Measurements from ENCODE around the gene TNP2. TPM values are rescaled to one million over a fixed set of nuclear protein-coding genes. Genes with fewer than 3 reads are reported as not detected.
A peak's percentile ranks its signal among the peaks of the same experiment; 100 is the strongest.

The TNP2 gene
- total RNA-seq, 1 experiment from 2014 or later, result not detected

DNA sequence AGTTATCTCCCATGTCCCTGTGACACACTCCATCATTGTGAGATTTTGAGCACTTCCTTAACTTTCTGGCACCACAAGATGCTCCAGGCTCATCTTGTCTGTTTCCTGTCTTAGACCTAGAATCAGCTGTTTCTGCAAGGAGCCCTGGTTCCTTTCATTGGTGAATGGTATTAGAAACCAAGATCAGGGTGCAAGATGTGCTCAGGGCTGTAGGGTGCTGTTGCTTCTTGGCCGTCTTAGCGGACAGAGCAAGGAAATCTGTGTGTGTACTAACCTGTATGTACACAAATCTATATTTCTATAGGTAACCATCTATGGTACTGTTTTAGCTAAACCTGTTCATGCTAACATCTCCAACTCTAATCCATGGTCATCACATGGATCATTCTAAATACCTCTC, 20.1 kb upstream of the TNP2 start:
- TF ChIP-seq, protein P1, sequence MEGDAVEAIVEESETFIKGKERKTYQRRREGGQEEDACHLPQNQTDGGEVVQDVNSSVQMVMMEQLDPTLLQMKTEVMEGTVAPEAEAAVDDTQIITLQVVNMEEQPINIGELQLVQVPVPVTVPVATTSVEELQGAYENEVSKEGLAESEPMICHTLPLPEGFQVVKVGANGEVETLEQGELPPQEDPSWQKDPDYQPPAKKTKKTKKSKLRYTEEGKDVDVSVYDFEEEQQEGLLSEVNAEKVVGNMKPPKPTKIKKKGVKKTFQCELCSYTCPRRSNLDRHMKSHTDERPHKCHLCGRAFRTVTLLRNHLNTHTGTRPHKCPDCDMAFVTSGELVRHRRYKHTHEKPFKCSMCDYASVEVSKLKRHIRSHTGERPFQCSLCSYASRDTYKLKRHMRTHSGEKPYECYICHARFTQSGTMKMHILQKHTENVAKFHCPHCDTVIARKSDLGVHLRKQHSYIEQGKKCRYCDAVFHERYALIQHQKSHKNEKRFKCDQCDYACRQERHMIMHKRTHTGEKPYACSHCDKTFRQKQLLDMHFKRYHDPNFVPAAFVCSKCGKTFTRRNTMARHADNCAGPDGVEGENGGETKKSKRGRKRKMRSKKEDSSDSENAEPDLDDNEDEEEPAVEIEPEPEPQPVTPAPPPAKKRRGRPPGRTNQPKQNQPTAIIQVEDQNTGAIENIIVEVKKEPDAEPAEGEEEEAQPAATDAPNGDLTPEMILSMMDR (IDR thresholded peaks at IDR 0.05), result no peak
- no peak for TF ChIP-seq TCF7L2 (IDR thresholded peaks at IDR 0.05; ENCODE audit: low read depth, low read length)
- no peak for TF ChIP-seq POLR2AphosphoS5 (IDR thresholded peaks at IDR 0.05; ENCODE audit: low read depth, low read length)
- TF ChIP-seq, protein P2, sequence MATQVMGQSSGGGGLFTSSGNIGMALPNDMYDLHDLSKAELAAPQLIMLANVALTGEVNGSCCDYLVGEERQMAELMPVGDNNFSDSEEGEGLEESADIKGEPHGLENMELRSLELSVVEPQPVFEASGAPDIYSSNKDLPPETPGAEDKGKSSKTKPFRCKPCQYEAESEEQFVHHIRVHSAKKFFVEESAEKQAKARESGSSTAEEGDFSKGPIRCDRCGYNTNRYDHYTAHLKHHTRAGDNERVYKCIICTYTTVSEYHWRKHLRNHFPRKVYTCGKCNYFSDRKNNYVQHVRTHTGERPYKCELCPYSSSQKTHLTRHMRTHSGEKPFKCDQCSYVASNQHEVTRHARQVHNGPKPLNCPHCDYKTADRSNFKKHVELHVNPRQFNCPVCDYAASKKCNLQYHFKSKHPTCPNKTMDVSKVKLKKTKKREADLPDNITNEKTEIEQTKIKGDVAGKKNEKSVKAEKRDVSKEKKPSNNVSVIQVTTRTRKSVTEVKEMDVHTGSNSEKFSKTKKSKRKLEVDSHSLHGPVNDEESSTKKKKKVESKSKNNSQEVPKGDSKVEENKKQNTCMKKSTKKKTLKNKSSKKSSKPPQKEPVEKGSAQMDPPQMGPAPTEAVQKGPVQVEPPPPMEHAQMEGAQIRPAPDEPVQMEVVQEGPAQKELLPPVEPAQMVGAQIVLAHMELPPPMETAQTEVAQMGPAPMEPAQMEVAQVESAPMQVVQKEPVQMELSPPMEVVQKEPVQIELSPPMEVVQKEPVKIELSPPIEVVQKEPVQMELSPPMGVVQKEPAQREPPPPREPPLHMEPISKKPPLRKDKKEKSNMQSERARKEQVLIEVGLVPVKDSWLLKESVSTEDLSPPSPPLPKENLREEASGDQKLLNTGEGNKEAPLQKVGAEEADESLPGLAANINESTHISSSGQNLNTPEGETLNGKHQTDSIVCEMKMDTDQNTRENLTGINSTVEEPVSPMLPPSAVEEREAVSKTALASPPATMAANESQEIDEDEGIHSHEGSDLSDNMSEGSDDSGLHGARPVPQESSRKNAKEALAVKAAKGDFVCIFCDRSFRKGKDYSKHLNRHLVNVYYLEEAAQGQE (IDR thresholded peaks at IDR 0.05; ENCODE audit: insufficient read depth in 1 of 2, low read depth in 2 of 2, low read length in 1 of 2), result no peak
- TF ChIP-seq SIN3A (IDR thresholded peaks at IDR 0.05; ENCODE audit: borderline replicate concordance, insufficient read depth, low read depth, low read length), result no peak
- ChIA-PET CTCF (no interaction called here), POLR2A (no interaction called here)
- Histone ChIP-seq H3K9me3 (ENCODE audit: control insufficient read depth, insufficient read depth, low read depth, low read length) (no peaks in the 10 kb centered on the region), H3K27me3 (ENCODE audit: control insufficient read depth, insufficient read depth, low read length) (no peaks in the 10 kb centered on the region), H3K4me3 (ENCODE audit: low read depth in 2 of 2, low read length in 2 of 2) (no peak overlapping the region), H3K27ac (ENCODE audit: low read length) (no peak overlapping the region), H3K4me1 (ENCODE audit: control insufficient read depth, insufficient read depth, low read length) (no peaks in the 10 kb centered on the region), H3K36me3 (ENCODE audit: control insufficient read depth, insufficient read depth, low read length) (no peaks in the 10 kb centered on the region)
- DNase-seq (ENCODE audit: low read depth, low spot score) (no peak), ATAC-seq (no peak)
- no TSS peak for BruUV-seq (replicated peaks)
- intact Hi-C loops (cut with micrococcal nuclease; ENCODE audit: unreplicated experiment), result no loop called here
- in situ Hi-C loops (cut with HindIII; ENCODE audit: low pct_unique_long_range_greater_than_20kb, low sequenced_read_pairs), result no loop called here

DNA sequence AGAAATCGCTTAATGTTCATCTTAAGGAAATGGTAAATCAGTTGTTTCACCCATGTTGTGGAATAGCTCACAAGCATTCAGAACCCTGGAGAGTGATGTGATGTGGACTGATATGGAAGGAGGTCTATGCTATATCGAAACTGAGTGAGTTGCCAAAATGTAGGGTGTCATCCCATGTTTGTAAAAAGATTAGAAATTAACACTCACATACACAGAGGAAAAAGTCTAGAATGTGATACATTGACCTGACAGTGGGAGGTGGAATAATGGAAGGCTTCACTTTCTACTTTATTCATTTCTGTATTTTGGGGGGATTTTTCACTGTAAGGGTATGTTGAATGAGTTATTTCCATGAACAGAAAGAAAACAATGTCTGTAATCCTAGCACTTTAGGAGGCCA, 16.7 kb upstream of the TNP2 start:
- TF ChIP-seq, protein P1 (IDR thresholded peaks at IDR 0.05), result no peak
- TF ChIP-seq, protein P2 (IDR thresholded peaks at IDR 0.05; ENCODE audit: insufficient read depth in 1 of 2, low read depth in 2 of 2, low read length in 1 of 2), result peak in 1 of 2 experiments; percentile 58; a peak in 1 of 4 replicates
- in situ Hi-C loops (cut with HindIII; ENCODE audit: low pct_unique_long_range_greater_than_20kb, low sequenced_read_pairs), result no loop called here
- H3K4me3 ChIP-seq (ENCODE audit: low read depth in 2 of 2, low read length in 2 of 2), result no peak overlapping the region
- no peak overlapping the region for H3K27ac ChIP-seq (ENCODE audit: low read length)
- BruUV-seq (replicated peaks), result no TSS peak
- H3K4me1 ChIP-seq (ENCODE audit: control insufficient read depth, insufficient read depth, low read length), result no peaks in the 10 kb centered on the region
- no peaks in the 10 kb centered on the region for H3K36me3 ChIP-seq (ENCODE audit: control insufficient read depth, insufficient read depth, low read length)
- ChIA-PET CTCF (interaction anchor here (0.7 kb wide), 1 partner anchor 87 kb away, joined by 4 read pairs; no protein-coding TSS in a partner anchor), POLR2A (no interaction called here)
- no peaks in the 10 kb centered on the region for H3K9me3 ChIP-seq (ENCODE audit: control insufficient read depth, insufficient read depth, low read depth, low read length)
- DNase-seq (ENCODE audit: low read depth, low spot score), result no peak
- ATAC-seq, result no peak
- H3K27me3 ChIP-seq (ENCODE audit: control insufficient read depth, insufficient read depth, low read length), result no peaks in the 10 kb centered on the region
- intact Hi-C loops (cut with micrococcal nuclease; ENCODE audit: unreplicated experiment), result no loop called here

All from Panc1 (cell line).